D721Med (cell line): ENCODE data around the gene AQP12B.

ENCODE experiments used
- DNase-seq: peaks from one replicate; pipeline ENCODE4 v3.0.0; 2011; ENCODE audit warnings: low spot score; ENCODE audit not compliant: insufficient read length
- FAIRE-seq: peaks from 2 replicates; lab custom pipeline; 2011; peaks lifted over from hg19 to GRCh38; lab: Jason Lieb, UNC
- CTCF ChIP-seq: IDR thresholded peaks from 2 replicates; pipeline ENCODE4 v1.5.1; 2012; ENCODE audit warnings: mild to moderate bottlenecking, control low read depth; ENCODE audit not compliant: insufficient read depth; ENCODE audit errors: missing control alignments

Gene AQP12B

GRCh38 chr2:240717681-240718581 is 35.2 kb upstream of the AQP12B start:
- FAIRE-seq (no peak), DNase-seq (no peak)
- no peak for TF ChIP-seq CTCF

GRCh38 chr2:240717181-240717641 is 34.5 kb upstream of the AQP12B start:
- FAIRE-seq (no peak), DNase-seq (no peak)
- no peak for TF ChIP-seq CTCF

GRCh38 chr2:240716130-240716798 is 33.6 kb upstream of the AQP12B start:
- FAIRE-seq (no peak), DNase-seq (no peak)
- TF ChIP-seq CTCF = no peak

- TF ChIP-seq CTCF = no peak
- FAIRE-seq = no peak
- no peak for DNase-seq
These were observed 32.4 kb upstream of the AQP12B start for GRCh38 chr2:240714747-240715725.

- no peak for TF ChIP-seq CTCF
- no peak for FAIRE-seq
- DNase-seq = no peak
These were observed 31.5 kb upstream of the AQP12B start for GRCh38 chr2:240713928-240714746.
